Large intestine (tissue), 12 donors: ENCODE measurements around the gene FBP2. TPM values are rescaled to one million over a fixed set of nuclear protein-coding genes. Genes with fewer than 3 reads are reported as not detected.

Experiments used
- DNase-seq, 2 donors: peaks; one replicate each; pipeline versions ENCODE4 v3.0.0 to v3.0.0-alpha.2; 2013
- H3K27ac ChIP-seq: one replicate; pipeline ENCODE4 v1.5.1; 2013; ENCODE audit warnings: low read length
- H3K27me3 ChIP-seq: 2 replicates; pipeline ENCODE4 v1.6.1; 2013; ENCODE audit warnings: low read length; ENCODE audit not compliant: control insufficient read depth, insufficient read depth
- H3K36me3 ChIP-seq: 2 replicates; pipeline ENCODE4 v1.6.1; 2013; ENCODE audit warnings: low read length; ENCODE audit not compliant: control insufficient read depth, insufficient read depth
- H3K4me1 ChIP-seq: one replicate; pipeline ENCODE4 v1.6.1; 2013; ENCODE audit warnings: low read length; ENCODE audit not compliant: control insufficient read depth, insufficient read depth
- H3K4me3 ChIP-seq: one replicate; pipeline ENCODE4 v1.5.1; 2013; ENCODE audit warnings: low read length
- H3K9me3 ChIP-seq: one replicate; pipeline ENCODE4 v1.6.1; 2013; ENCODE audit warnings: mild to moderate bottlenecking, low read depth, low read length, moderate library complexity; ENCODE audit not compliant: control insufficient read depth
- WGBS: methylation state at CpG from one replicate; pipeline ENCODE4 v1.1.5; 2013; ENCODE audit warnings: low lambda C conversion rate; ENCODE audit not compliant: insufficient coverage; 5-methylcytosine and 5-hydroxymethylcytosine counted together
- long read RNA-seq, 11 donors: transcript quantifications; one replicate each; lab custom pipeline, GENCODE V29; 2026
- polyA plus RNA-seq: library from polyadenylated mRNA; unstranded; fragments of 120-200 nt; gene quantifications from one replicate; pipeline ENCODE4 v1.2.1, GENCODE V29; 2013

FBP2 gene
- polyA plus RNA-seq = 0.25 TPM
- long read RNA-seq, donor 1 = 0 reads
- long read RNA-seq, donor 2 = 0 reads
- long read RNA-seq, donor 3 = 0 reads
- long read RNA-seq, donor 4 = 0 reads
- long read RNA-seq, donor 5 = 0 reads
- long read RNA-seq, donor 6 = 0 reads
- long read RNA-seq, donor 7 = 0 reads
- long read RNA-seq, donor 8, partial matches to known transcripts = 0 of 1 reads
- long read RNA-seq, donor 8, other reads (novel, unspliced or antisense) = 0 of 1 reads
- long read RNA-seq, donor 9 = 0 reads
- long read RNA-seq, donor 10 = 0 reads
- long read RNA-seq, donor 11 = 0 reads

DNA sequence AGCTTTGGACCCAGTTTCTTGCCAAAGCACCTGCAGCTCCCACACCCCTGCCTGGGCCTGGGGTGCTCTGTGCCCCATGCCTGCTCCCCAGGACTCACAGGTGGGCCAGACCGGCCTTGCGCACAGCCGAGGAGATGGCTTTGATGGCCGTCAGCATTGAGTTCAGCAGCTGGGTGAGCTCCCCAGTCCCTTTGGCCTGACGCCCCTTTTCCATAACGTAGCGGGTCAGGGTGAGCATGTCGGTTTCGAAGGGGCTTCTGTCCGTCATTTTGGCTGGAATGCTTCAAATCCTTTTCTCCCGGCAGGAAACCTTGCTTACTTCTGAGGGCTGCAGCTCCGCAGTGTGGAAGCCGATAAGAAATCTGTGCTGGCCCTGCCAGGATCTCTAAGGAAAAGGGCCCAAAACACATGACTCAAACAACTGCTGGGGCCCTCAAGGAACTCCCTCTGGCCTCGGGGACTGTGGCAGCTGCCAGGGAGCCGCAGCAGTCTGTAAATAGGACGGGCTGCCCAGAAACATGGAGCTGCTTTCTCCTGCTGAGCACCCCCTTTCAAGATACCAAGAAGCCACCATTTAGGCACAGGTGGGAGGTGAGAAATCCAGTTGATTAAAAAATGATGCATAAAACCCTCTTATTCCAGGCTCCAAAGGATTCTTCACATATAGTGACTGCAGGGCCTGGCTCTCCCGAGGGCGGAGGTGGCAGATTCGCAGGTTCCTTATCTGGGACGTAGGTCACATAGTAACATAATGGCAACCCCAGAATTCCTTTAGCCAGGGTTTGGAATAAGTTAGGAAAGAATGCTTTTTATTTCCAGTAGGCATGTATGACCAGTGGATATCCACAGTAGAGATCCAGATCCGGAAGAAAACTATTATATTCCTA is at the start of gene FBP2:
FBP2 (minus strand) TSS at position 366 of the 887 bp plus-strand sequence; CDS start at position 268, 98 bp downstream.
- Histone ChIP-seq H3K4me3 (no peak within 1 kb of the TSS), H3K27ac (no peak within 1 kb of the TSS)
- DNase-seq = no peak

DNA sequence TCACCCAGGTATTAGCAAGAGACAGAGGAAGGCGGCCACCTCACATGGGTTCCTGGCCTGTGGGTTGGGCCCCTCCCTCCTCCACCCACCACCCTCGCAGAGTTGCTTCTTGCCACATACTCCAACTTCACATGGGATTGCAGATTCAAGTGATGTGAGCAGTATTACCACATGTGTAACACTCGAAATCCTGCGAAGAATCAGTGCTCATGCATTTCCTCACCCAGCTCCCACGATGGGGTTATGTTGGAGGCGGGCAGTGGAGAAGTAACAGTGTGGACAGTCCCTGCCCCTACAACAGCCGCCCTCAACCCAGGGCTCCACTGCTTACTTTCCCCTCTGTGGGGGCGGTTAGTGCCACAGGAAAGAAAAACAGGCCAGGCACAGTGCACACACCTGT is 49.6 kb upstream of the FBP2 start:
- WGBS = no CpG with 5 or more reads among the region's 8 CpGs
- no peak overlapping the region for H3K4me3 ChIP-seq

More for the DNA sequence above, at the start of gene FBP2:
- WGBS = 100% methylated on average over 1 of the region's 21 CpGs
- no peaks in the 10 kb centered on the region for H3K27me3 ChIP-seq
- H3K9me3 ChIP-seq = no peaks in the 10 kb centered on the region
- H3K4me1 ChIP-seq = no peaks in the 10 kb centered on the region
- H3K36me3 ChIP-seq = no peaks in the 10 kb centered on the region

GRCh38 chr9:94642501-94642900 is 48.9 kb upstream of the FBP2 start:
- H3K27ac ChIP-seq = no peak overlapping the region
- H3K36me3 ChIP-seq = no peaks in the 10 kb centered on the region
- no peak for DNase-seq
- peaks cover 9% of the 10 kb centered on the region for H3K27me3 ChIP-seq
- H3K4me1 ChIP-seq = peaks cover 8% of the 10 kb centered on the region
- WGBS = no CpG with 5 or more reads among the region's 5 CpGs
- H3K9me3 ChIP-seq = no peaks in the 10 kb centered on the region
- no peak overlapping the region for H3K4me3 ChIP-seq

More for the DNA sequence above, 49.6 kb upstream of the FBP2 start:
- H3K4me1 ChIP-seq = peaks cover 8% of the 10 kb centered on the region
- no peak overlapping the region for H3K27ac ChIP-seq
- H3K36me3 ChIP-seq = no peaks in the 10 kb centered on the region
- H3K9me3 ChIP-seq = no peaks in the 10 kb centered on the region
- no peak for DNase-seq
- peaks cover 9% of the 10 kb centered on the region for H3K27me3 ChIP-seq

DNA sequence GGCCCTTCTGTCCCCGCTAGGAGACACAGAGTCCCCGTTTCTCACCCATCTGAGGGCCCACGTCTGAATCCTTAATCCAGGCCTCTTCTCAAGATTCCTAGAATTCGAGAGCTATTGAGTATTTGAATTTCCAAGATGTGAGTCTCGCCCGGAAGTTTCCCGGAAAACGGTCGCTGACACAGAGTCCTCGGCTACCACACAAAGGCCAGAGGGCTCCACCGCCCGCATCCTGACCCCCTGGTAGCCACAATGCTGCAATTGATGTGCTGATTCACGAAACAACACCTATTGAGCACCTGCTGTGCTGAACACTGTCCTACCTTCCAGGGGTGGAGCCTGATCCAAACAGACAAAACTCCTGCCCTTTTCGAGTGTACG is 46.4 kb upstream of the FBP2 start:
- Histone ChIP-seq H3K36me3 (no peaks in the 10 kb centered on the region), H3K27me3 (peaks cover 9% of the 10 kb centered on the region), H3K9me3 (no peaks in the 10 kb centered on the region), H3K27ac (peak overlapping the region; percentile 54), H3K4me3 (peak overlapping the region; percentile 82), H3K4me1 (peaks cover 8% of the 10 kb centered on the region)
- no peak for DNase-seq
- 47% methylated on average over 2 of the region's 15 CpGs for WGBS

DNA sequence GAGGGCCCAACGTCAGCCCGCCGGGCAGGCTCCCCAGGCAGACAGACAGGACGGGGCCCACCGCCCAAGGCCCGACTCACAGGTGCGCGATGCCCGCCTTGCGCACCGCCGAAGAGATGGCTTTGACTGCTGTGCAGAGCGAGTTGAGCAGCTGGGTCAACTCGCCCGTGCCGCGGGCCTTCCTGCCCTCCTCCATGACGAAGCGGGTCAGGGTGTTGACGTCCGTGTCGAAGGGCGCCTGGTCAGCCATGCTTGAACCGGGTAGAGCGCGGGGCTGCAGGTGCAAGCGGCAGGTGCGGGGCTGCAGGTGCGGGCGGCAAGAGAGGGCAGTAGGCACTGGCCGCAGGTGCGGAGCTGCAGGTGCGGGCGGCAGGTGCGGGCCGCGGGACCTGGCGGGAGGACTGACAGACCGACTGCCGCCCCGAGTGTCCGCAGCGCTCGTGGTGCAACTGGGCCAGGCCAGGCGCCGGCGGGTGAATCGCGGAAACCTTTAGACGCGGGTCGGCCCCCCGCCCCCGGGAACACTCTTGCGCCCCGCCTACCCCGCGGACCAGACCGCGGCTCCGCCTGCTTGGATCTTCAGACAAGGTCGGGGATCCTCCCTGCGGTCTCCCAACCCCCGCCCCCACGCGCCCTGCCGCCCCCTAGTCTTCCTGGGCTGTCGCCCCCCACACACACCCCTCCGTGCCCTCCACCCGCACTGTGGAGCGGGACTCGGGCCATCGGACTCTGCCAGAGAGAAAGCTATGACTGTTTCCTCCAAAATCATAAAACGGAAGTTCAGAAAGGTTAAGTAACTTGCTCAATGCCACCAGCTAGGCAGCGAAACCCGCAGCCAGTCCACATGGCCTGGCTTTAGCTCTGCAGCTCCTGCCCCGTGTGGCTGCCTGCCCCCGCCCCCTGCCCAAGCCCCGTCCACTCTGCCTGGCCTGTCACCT is 45.7 kb upstream of the FBP2 start, which contains the start of gene FBP1:
FBP1 (minus strand) TSS at position 458 of the 938 bp plus-strand sequence; CDS start at position 250, 208 bp downstream.
- no CpG with 5 or more reads among the region's 79 CpGs for WGBS
- peaks cover 9% of the 10 kb centered on the region for H3K27me3 ChIP-seq
- no peaks in the 10 kb centered on the region for H3K36me3 ChIP-seq
- peaks cover 7% of the 10 kb centered on the region for H3K4me1 ChIP-seq
- H3K9me3 ChIP-seq = no peaks in the 10 kb centered on the region
- peak; percentile 66 to 86 for DNase-seq
- H3K27ac ChIP-seq = peak within 1 kb of the TSS; percentile 54
- H3K4me3 ChIP-seq = peak within 1 kb of the TSS; percentile 82

GRCh38 chr9:94638335-94639060 is 44.9 kb upstream of the FBP2 start:
- Histone ChIP-seq H3K4me1 (peaks cover 6% of the 10 kb centered on the region), H3K4me3 (peak overlapping the region; percentile 82), H3K9me3 (peaks cover under 1% of the 10 kb centered on the region), H3K27me3 (peaks cover 9% of the 10 kb centered on the region), H3K36me3 (no peaks in the 10 kb centered on the region), H3K27ac (peak overlapping the region; percentile 54)
- no CpG with 5 or more reads among the region's 17 CpGs for WGBS
- DNase-seq = no peak

DNA sequence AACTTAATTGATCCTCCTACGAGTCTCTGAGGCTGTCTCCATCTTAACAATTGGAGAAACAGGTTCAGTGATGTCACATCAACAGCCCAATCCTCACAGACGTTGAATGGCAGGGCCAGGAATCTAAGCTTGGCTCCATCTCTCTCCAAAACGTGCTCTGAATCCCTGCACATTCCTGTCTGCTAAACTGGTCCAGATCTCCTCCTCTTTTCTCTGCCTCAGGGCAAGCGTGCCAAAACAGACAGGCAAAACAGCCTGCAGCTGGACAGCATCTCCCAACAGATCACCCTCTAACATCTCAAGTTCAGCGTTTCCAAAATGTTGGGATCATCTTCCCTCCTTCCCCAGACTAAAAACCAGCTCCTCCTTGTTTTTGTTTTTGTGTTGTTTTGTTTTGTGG is 39.1 kb upstream of the FBP2 start:
- H3K27ac ChIP-seq = peak overlapping the region; percentile 79
- H3K27me3 ChIP-seq = no peaks in the 10 kb centered on the region
- peaks cover 37% of the 10 kb centered on the region for H3K4me1 ChIP-seq
- peaks cover 1% of the 10 kb centered on the region for H3K36me3 ChIP-seq
- DNase-seq = no peak
- no peak overlapping the region for H3K4me3 ChIP-seq
- WGBS = 90% methylated on average over 2 of the region's 5 CpGs
- H3K9me3 ChIP-seq = peaks cover 2% of the 10 kb centered on the region

GRCh38 chr9:94631599-94631998 is 38.0 kb upstream of the FBP2 start:
- peak; percentile 70 to 90 for DNase-seq
- Histone ChIP-seq H3K4me3 (no peak overlapping the region), H3K27ac (peak overlapping the region; percentile 79), H3K27me3 (no peaks in the 10 kb centered on the region), H3K36me3 (peaks cover 5% of the 10 kb centered on the region), H3K4me1 (peaks cover 37% of the 10 kb centered on the region), H3K9me3 (peaks cover 2% of the 10 kb centered on the region)
- WGBS = 13% methylated on average over 3 of the region's 8 CpGs

DNA sequence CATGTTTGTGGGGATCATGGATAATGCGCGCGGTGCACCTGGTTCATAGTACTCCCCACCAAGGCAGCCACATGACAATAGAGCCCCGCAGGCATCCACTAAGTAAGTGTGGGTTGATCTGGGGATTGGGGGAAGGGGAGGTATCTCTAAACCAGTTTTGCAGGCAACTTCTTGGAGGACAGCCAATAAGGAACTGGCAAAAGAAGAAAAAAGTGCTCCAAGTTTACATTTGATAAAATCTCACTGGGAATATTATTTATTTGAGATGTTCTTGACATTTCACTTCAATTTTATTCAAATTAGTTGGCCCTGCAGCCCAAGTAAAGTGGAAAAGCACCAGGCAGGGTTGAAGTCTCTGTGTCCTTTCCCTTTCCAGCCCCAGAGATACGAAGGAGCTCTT is 37.2 kb upstream of the FBP2 start:
- no CpG with 5 or more reads among the region's 5 CpGs for WGBS
- Histone ChIP-seq H3K27me3 (no peaks in the 10 kb centered on the region), H3K27ac (peak overlapping the region; percentile 79), H3K4me3 (no peak overlapping the region), H3K9me3 (peaks cover 2% of the 10 kb centered on the region), H3K4me1 (peaks cover 37% of the 10 kb centered on the region), H3K36me3 (peaks cover 5% of the 10 kb centered on the region)
- DNase-seq = peak in 1 of 2 donors; percentile 58
